SK-N-SH (cell line): Measurements from ENCODE around the gene PLXDC1. TPM values are rescaled to one million over a fixed set of nuclear protein-coding genes. Genes with fewer than 3 reads are reported as not detected.

Source experiments
- CTCF ChIA-PET: fragments of 300-600, 350-600 bp; formaldehyde crosslinking; extraction: SDS; loops from one replicate; lab custom pipeline; 2021; lab: Yijun Ruan, JAX
- POLR2A ChIA-PET: fragments of 350-600 bp; sonication (Branson Sonifier 250); formaldehyde crosslinking; extraction: SDS; loops from one replicate; lab custom pipeline; 2020; ENCODE audit warnings: antibody characterized with exemption, inconsistent platforms; lab: Yijun Ruan, JAX
- DNase-seq: peaks from one replicate; pipeline ENCODE4 v3.0.0; 2012
- H2AFZ ChIP-seq: fragments of 200-600 bp; sonication (generic); 2 replicates; pipeline ENCODE4 v1.8.1; 2016; ENCODE audit warnings: antibody characterized with exemption, mild to moderate bottlenecking, low read depth
- H3F3A ChIP-seq: fragments of 200-600 bp; sonication (generic); replicated peaks from 2 replicates; pipeline ENCODE3; 2016; ENCODE audit warnings: antibody characterized with exemption, mild to moderate bottlenecking; ENCODE audit not compliant: insufficient read depth
- H3K27ac ChIP-seq, 2 experiments: fragments of 200-500 bp in 1 of 2; fragments of 200-600 bp in 1 of 2; sonication (Bioruptor generic) in 1 of 2; sonication (generic), shearing (Covaris generic) in 1 of 2; 2 replicates each; pipeline versions ENCODE4 v1.5.1 to v1.6.1; 2014 to 2016; ENCODE audit warnings: low read depth in 2 of 2, inconsistent platforms in 1 of 2, low read length in 1 of 2, mild to moderate bottlenecking in 1 of 2, mixed read lengths in 1 of 2
- H3K27me3 ChIP-seq: fragments of 200-600 bp; sonication (generic), shearing (Covaris generic); 2 replicates; pipeline ENCODE4 v1.6.1; 2016; ENCODE audit warnings: mixed run types; ENCODE audit not compliant: insufficient read depth
- H3K36me3 ChIP-seq, 2 experiments: fragments of 200-500 bp in 1 of 2; fragments of 200-600 bp in 1 of 2; sonication (Bioruptor generic) in 1 of 2; sonication (generic) in 1 of 2; replicated peaks in 1 of 2; 2 replicates each; pipeline versions ENCODE3 to v1.5.1; 2014 to 2016; ENCODE audit warnings: low read length in 1 of 2, mild to moderate bottlenecking in 1 of 2; ENCODE audit not compliant: insufficient read depth in 2 of 2, control insufficient read depth in 1 of 2
- H3K4me1 ChIP-seq, 2 experiments: fragments of 200-500 bp in 1 of 2; fragments of 200-600 bp in 1 of 2; sonication (Bioruptor generic) in 1 of 2; sonication (generic), shearing (Covaris generic) in 1 of 2; 2 replicates each; pipeline versions ENCODE4 v1.5.1 to v1.6.1; 2014 to 2016; ENCODE audit warnings: low read depth in 1 of 2, low read length in 1 of 2, mixed run types in 1 of 2; ENCODE audit not compliant: insufficient read depth in 2 of 2, control insufficient read depth in 1 of 2
- H3K4me2 ChIP-seq: fragments of 200-600 bp; sonication (generic), shearing (Covaris generic); 2 replicates; pipeline ENCODE4 v1.6.1; 2017; ENCODE audit warnings: mixed run types
- H3K4me3 ChIP-seq, 2 experiments: fragments of 200-500 bp in 1 of 2; fragments of 200-600 bp in 1 of 2; sonication (Bioruptor generic) in 1 of 2; sonication (generic), shearing (Covaris generic) in 1 of 2; 2 replicates each; pipeline versions ENCODE4 v1.5.1 to v1.8.1; 2014 to 2016; ENCODE audit warnings: low read depth in 2 of 2, inconsistent platforms in 1 of 2, low read length in 1 of 2, mild to moderate bottlenecking in 1 of 2, mixed read lengths in 1 of 2, moderate library complexity in 1 of 2
- H3K79me2 ChIP-seq: fragments of 200-600 bp; sonication (generic); 2 replicates; pipeline ENCODE4 v1.8.1; 2017; ENCODE audit warnings: mild to moderate bottlenecking; ENCODE audit not compliant: insufficient read depth
- H3K9ac ChIP-seq: fragments of 200-600 bp; sonication (generic); 2 replicates; pipeline ENCODE4 v1.6.1; 2017; ENCODE audit warnings: mixed run types
- H3K9me2 ChIP-seq: fragments of 200-600 bp; sonication (generic); 2 replicates; pipeline ENCODE4 v1.6.1; 2017; ENCODE audit warnings: mixed run types
- H3K9me3 ChIP-seq: fragments of 200-600 bp; sonication (generic); 2 replicates; pipeline ENCODE4 v1.6.1; 2017; ENCODE audit warnings: mixed run types, mild to moderate bottlenecking, moderate library complexity
- H4K20me1 ChIP-seq: fragments of 200-600 bp; sonication (generic); 2 replicates; pipeline ENCODE4 v1.6.1; 2017; ENCODE audit warnings: mild to moderate bottlenecking, mixed run types; ENCODE audit not compliant: insufficient read depth
- FOXJ3 ChIP-seq: sonication (generic); formaldehyde crosslinking; IDR thresholded peaks from 2 replicates; pipeline ENCODE4 v1.5.1; 2020; ENCODE audit warnings: mild to moderate bottlenecking, missing genetic modification reagents
- FOXM1 ChIP-seq: IDR thresholded peaks from 2 replicates; pipeline ENCODE4 v1.4.0; 2012; ENCODE audit warnings: low read depth, mild to moderate bottlenecking
- GABPA ChIP-seq: IDR thresholded peaks from 2 replicates; pipeline ENCODE4 v1.4.0; 2012; ENCODE audit warnings: low read depth, mild to moderate bottlenecking
- GATA2 ChIP-seq: sonication (generic); formaldehyde crosslinking; IDR thresholded peaks from 2 replicates; pipeline ENCODE4 v1.5.0; 2020; ENCODE audit warnings: mild to moderate bottlenecking, missing genetic modification reagents
- JUND ChIP-seq: IDR thresholded peaks from 2 replicates; pipeline ENCODE4 v1.4.0; 2012
- MEF2A ChIP-seq: IDR thresholded peaks from 2 replicates; pipeline ENCODE4 v1.4.0; 2012; ENCODE audit warnings: low read depth, borderline replicate concordance
- MXI1 ChIP-seq: IDR thresholded peaks from 2 replicates; pipeline ENCODE4 v1.6.1; 2012; ENCODE audit warnings: mild to moderate bottlenecking, low read depth, low read length, improper control_type of control experiment
- NFIC ChIP-seq: IDR thresholded peaks from 2 replicates; pipeline ENCODE4 v1.4.0; 2012; ENCODE audit warnings: borderline replicate concordance
- NRF1 ChIP-seq: IDR thresholded peaks from 2 replicates; pipeline ENCODE4 v1.6.1; 2012; ENCODE audit warnings: low read depth, mild to moderate bottlenecking, low read length
- PBX3 ChIP-seq: IDR thresholded peaks from 2 replicates; pipeline ENCODE4; 2012
- RAD21 ChIP-seq: IDR thresholded peaks from 2 replicates; pipeline ENCODE4 v1.6.1; 2012; ENCODE audit warnings: mild to moderate bottlenecking, low read length
- RXRA ChIP-seq: IDR thresholded peaks from 2 replicates; pipeline ENCODE4 v1.4.0; 2012; ENCODE audit warnings: low read depth, mild to moderate bottlenecking, borderline replicate concordance
- SIN3A ChIP-seq: IDR thresholded peaks from 2 replicates; pipeline ENCODE4 v1.6.1; 2012; ENCODE audit warnings: low read depth, mild to moderate bottlenecking, low read length, moderate library complexity, borderline replicate concordance
- TAF1 ChIP-seq: IDR thresholded peaks from 2 replicates; pipeline ENCODE4 v1.6.1; 2012; ENCODE audit warnings: low read depth, mild to moderate bottlenecking, low read length, moderate library complexity, borderline replicate concordance
- TEAD4 ChIP-seq: IDR thresholded peaks from 2 replicates; pipeline ENCODE4 v1.4.0; 2012; ENCODE audit warnings: mild to moderate bottlenecking, borderline replicate concordance; ENCODE audit not compliant: insufficient read depth
- USF1 ChIP-seq: IDR thresholded peaks from 2 replicates; pipeline ENCODE4 v1.4.0; 2012; ENCODE audit warnings: low read depth, borderline replicate concordance
- USF2 ChIP-seq: fragments of 150-350 bp; IDR thresholded peaks from 2 replicates; pipeline ENCODE4 v1.6.1; 2017; ENCODE audit warnings: antibody characterized with exemption, low read length, low read depth, borderline replicate concordance
- WGBS: methylation state at CpG from one replicate; pipeline ENCODE4 v1.1.6; 2017; ENCODE audit warnings: low lambda C conversion rate; 5-methylcytosine and 5-hydroxymethylcytosine counted together
- polyA plus RNA-seq, 3 experiments: library from polyadenylated mRNA; depleted of rRNA; stranded (reverse); fragments of >200 nt; gene quantifications; 2 replicates each; pipeline ENCODE4 v1.2.3, GENCODE V29; 2012
- TF ChIP-seq, protein P1 (sequence below): fragments of 150-350 bp; IDR thresholded peaks from 2 replicates; pipeline ENCODE4 v1.6.1; 2016; ENCODE audit warnings: mild to moderate bottlenecking, low read depth, low read length
- TF ChIP-seq, protein P2 (sequence below): IDR thresholded peaks from 2 replicates; pipeline ENCODE4 v1.4.0; 2012; ENCODE audit warnings: low read depth

The PLXDC1 gene
- polyA plus RNA-seq, 1 of the 3 experiments (the other 2 are of a cell fraction), result 1.5 TPM

DNA sequence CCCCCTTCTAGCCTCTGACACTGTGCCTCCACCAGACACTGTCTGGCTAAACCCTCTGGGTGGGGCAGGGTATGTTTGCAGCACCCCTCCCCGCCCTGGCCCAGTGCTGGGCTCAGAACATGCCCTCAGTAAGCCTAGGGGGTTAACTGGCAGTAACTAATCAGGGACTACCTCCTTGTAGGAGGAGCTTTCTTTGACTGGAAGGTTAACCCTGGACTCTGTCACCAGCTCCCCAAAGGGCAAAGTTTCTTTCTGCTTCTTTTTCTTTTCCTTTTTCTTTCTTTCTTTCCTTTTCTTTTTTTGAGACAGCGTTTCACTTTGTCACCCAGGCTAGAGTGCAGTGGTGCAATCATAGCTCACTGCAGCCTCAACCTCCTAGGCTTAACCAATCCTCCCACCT is 76.8 kb downstream of the PLXDC1 start:
- POLR2A ChIA-PET, result no interaction called here
- WGBS, result 72% methylated on average over 1 of the region's 2 CpGs
- no peak for DNase-seq

More for the DNA sequence above, 76.8 kb downstream of the PLXDC1 start:
- H3K4me3 ChIP-seq, result no peak overlapping the region
- no peaks in the 10 kb centered on the region for H3K9me3 ChIP-seq
- H3K79me2 ChIP-seq, result no peaks in the 10 kb centered on the region
- H2AFZ ChIP-seq, result no peak overlapping the region
- H3F3A ChIP-seq, result no peaks in the 10 kb centered on the region
- H3K27ac ChIP-seq, result no peak overlapping the region
- H3K9ac ChIP-seq, result no peak overlapping the region
- CTCF ChIA-PET, result interaction anchor here (2.1 kb wide), 1 partner anchor 79 kb away, joined by 14 read pairs; no protein-coding TSS in a partner anchor
- H3K27me3 ChIP-seq, result no peaks in the 10 kb centered on the region
- TF ChIP-seq USF2 (no peak), FOXM1 (no peak), USF1 (no peak), MEF2A (no peak), GABPA (no peak), NRF1 (no peak), TAF1 (no peak), TEAD4 (no peak), MXI1 (no peak), NFIC (no peak), JUND (no peak), PBX3 (no peak), RXRA (no peak), GATA2 (CRISPR knock-in tag) (no peak), FOXJ3 (no peak), RAD21 (no peak), SIN3A (no peak)
- TF ChIP-seq, protein P1, sequence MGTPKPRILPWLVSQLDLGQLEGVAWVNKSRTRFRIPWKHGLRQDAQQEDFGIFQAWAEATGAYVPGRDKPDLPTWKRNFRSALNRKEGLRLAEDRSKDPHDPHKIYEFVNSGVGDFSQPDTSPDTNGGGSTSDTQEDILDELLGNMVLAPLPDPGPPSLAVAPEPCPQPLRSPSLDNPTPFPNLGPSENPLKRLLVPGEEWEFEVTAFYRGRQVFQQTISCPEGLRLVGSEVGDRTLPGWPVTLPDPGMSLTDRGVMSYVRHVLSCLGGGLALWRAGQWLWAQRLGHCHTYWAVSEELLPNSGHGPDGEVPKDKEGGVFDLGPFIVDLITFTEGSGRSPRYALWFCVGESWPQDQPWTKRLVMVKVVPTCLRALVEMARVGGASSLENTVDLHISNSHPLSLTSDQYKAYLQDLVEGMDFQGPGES, result no peak
- TF ChIP-seq, protein P2, sequence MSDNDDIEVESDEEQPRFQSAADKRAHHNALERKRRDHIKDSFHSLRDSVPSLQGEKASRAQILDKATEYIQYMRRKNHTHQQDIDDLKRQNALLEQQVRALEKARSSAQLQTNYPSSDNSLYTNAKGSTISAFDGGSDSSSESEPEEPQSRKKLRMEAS, result no peak
- no peaks in the 10 kb centered on the region for H3K36me3 ChIP-seq
- H3K4me1 ChIP-seq, result no peaks in the 10 kb centered on the region; a peak in 1 of 4 replicates
- no peaks in the 10 kb centered on the region for H3K9me2 ChIP-seq
- no peak overlapping the region for H3K4me2 ChIP-seq
- no peaks in the 10 kb centered on the region for H4K20me1 ChIP-seq
